PC-3 (cell line): Measurements from ENCODE around the gene CSRP1. TPM values are rescaled to one million over a fixed set of nuclear protein-coding genes. Genes with fewer than 3 reads are reported as not detected.

ENCODE experiments used
- ATAC-seq: fragments of 200-7000 bp; cut with Tn5 transposase; 2 replicates; pipeline ENCODE4 v1.9.1; 2020; ENCODE audit warnings: mild to moderate bottlenecking, moderate library complexity
- BruUV-seq: library from RNA; stranded (reverse); fragments of 400-500 nt; replicated peaks from 2 replicates; lab custom pipeline; 2021; lab: Mats Ljungman, UMichigan
- CTCF ChIA-PET: fragments of 300-600 bp; sonication (Branson Sonifier 250); formaldehyde crosslinking; loops from one replicate; lab custom pipeline; 2022; ENCODE audit warnings: antibody characterized with exemption; lab: Charles Lee
- POLR2A ChIA-PET: fragments of 300-600 bp; sonication (Branson Sonifier 250); formaldehyde crosslinking; loops from one replicate; lab custom pipeline; 2022; ENCODE audit warnings: antibody characterized with exemption; ENCODE audit not compliant: unreplicated experiment; lab: Charles Lee
- DNase-seq: peaks from one replicate; pipeline ENCODE4 v3.0.0-alpha.2; 2015
- H2AFZ ChIP-seq: fragments of 300-600 bp; sonication (generic); 2 replicates; pipeline ENCODE4 v1.6.0; 2016; ENCODE audit warnings: antibody characterized with exemption, low read length
- H3F3A ChIP-seq: fragments of 300-600 bp; sonication (generic); one replicate; pipeline ENCODE4 v1.6.0; 2017; ENCODE audit warnings: antibody characterized with exemption, low read length, control low read depth, mild to moderate bottlenecking; ENCODE audit not compliant: unreplicated experiment
- H3K27ac ChIP-seq: fragments of 300-600 bp; sonication (generic); 2 replicates; pipeline ENCODE4 v1.5.1; 2016; ENCODE audit warnings: mild to moderate bottlenecking, low read length
- H3K27me3 ChIP-seq: fragments of 300-600 bp; sonication (generic); 2 replicates; pipeline ENCODE4 v1.6.1; 2016; ENCODE audit warnings: low read length, mixed read lengths
- H3K36me3 ChIP-seq: fragments of 300-600 bp; sonication (generic); 2 replicates; pipeline ENCODE4 v1.6.1; 2016; ENCODE audit warnings: low read depth, mixed run types, low read length, mixed read lengths
- H3K4me1 ChIP-seq: fragments of 300-600 bp; sonication (generic); 2 replicates; pipeline ENCODE4 v1.5.1; 2016; ENCODE audit warnings: low read length; ENCODE audit not compliant: insufficient read depth
- H3K4me2 ChIP-seq: fragments of 300-600 bp; sonication (generic); 2 replicates; pipeline ENCODE4 v1.6.0; 2016; ENCODE audit warnings: low read length
- H3K4me3 ChIP-seq: fragments of 300-600 bp; sonication (generic); 2 replicates; pipeline ENCODE4 v1.5.1; 2016; ENCODE audit warnings: mild to moderate bottlenecking, low read length, mixed read lengths
- H3K79me2 ChIP-seq: fragments of 300-600 bp; sonication (generic); 2 replicates; pipeline ENCODE4 v1.6.1; 2017; ENCODE audit warnings: low read length, mixed read lengths
- H3K9ac ChIP-seq: fragments of 300-600 bp; sonication (generic); 2 replicates; pipeline ENCODE4 v1.6.0; 2016; ENCODE audit warnings: mild to moderate bottlenecking, low read length
- H3K9me2 ChIP-seq: fragments of 300-600 bp; sonication (generic); replicated peaks from 2 replicates; pipeline ENCODE4 v1.6.1; 2016; ENCODE audit warnings: mixed run types, low read length, mixed read lengths
- H3K9me3 ChIP-seq: fragments of 300-600 bp; sonication (generic); 2 replicates; pipeline ENCODE4 v1.6.1; 2016; ENCODE audit warnings: low read length, mixed read lengths
- H4K20me1 ChIP-seq: fragments of 300-600 bp; sonication (generic); 2 replicates; pipeline ENCODE4 v1.6.1; 2016; ENCODE audit warnings: low read length, mixed read lengths
- EZH2 ChIP-seq: fragments of 300-600 bp; sonication (generic); IDR thresholded peaks from one replicate; pipeline ENCODE4 v1.6.1; 2017; ENCODE audit warnings: antibody characterized with exemption, mild to moderate bottlenecking, low read length; ENCODE audit not compliant: unreplicated experiment
- EZH2phosphoT487 ChIP-seq: fragments of 300-600 bp; sonication (generic); IDR thresholded peaks from 2 replicates; pipeline ENCODE4 v1.6.1; 2018; ENCODE audit warnings: mild to moderate bottlenecking, antibody characterized with exemption, low read length, borderline replicate concordance
- intact Hi-C: fragments of 100-400 bp; cut with micrococcal nuclease; formaldehyde crosslinking; loops from 2 replicates; pipeline ENCODE4 v1.9.0; 2023
- total RNA-seq: library from RNA; depleted of rRNA; stranded (reverse); fragments of >200 nt; gene quantifications from 2 replicates; pipeline ENCODE4 v1.2.3, GENCODE V29; 2014
- TF ChIP-seq, protein P1 (sequence below): fragments of 300-600 bp; sonication (generic); conservative IDR thresholded peaks from 2 replicates; pipeline ENCODE4 v1.5.1; 2017; ENCODE audit warnings: antibody characterized with exemption, low read depth, mild to moderate bottlenecking, low read length

Gene CSRP1
- total RNA-seq, 1 experiment from 2014 or later, result 147 TPM

DNA sequence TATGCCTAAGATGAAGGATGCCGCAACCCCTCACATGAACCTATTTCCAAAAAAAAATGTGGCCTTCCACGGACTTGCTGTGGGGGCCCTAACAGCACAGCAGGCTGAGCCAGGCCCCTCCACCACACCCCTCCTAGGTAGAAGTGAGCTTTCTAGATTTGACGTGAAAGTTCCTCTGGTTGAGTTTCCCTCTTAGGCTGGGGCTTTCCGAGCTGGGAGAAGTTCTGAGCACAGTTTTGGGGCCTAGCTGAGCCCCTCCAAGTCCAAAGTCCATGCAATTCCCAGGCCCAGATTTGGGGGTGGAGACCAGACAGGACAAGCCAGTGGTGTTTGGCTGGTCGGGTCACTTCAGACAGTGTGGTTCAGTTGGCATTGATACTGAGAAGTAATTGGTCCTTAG, 24.2 kb downstream of the CSRP1 start:
- POLR2A ChIA-PET, result no interaction called here
- H4K20me1 ChIP-seq, result no peaks in the 10 kb centered on the region
- no peaks in the 10 kb centered on the region for H3F3A ChIP-seq
- H3K27ac ChIP-seq, result no peak overlapping the region
- no peak overlapping the region for H3K4me2 ChIP-seq
- CTCF ChIA-PET, result interaction anchor here (3.8 to 3.9 kb wide), 2 partner anchors 29 to 35 kb away, joined by 40 to 67 read pairs; no protein-coding TSS in a partner anchor
- H2AFZ ChIP-seq, result no peak overlapping the region
- no peaks in the 10 kb centered on the region for H3K9me2 ChIP-seq
- H3K4me3 ChIP-seq, result no peak overlapping the region
- no TSS peak for BruUV-seq
- no peaks in the 10 kb centered on the region for H3K9me3 ChIP-seq
- ATAC-seq, result no peak
- no peak overlapping the region for H3K9ac ChIP-seq
- no peaks in the 10 kb centered on the region for H3K79me2 ChIP-seq
- DNase-seq, result no peak
- H3K4me1 ChIP-seq, result peaks cover 16% of the 10 kb centered on the region; the same call in 1 of the 2 replicates
- H3K27me3 ChIP-seq, result no peaks in the 10 kb centered on the region
- intact Hi-C loops, result loop anchor here (1.0 to 5.0 kb wide), 2 partner anchors 31 to 230 kb away; no protein-coding TSS in a partner anchor
- TF ChIP-seq EZH2phosphoT487, result no peak
- TF ChIP-seq EZH2, result no peak
- TF ChIP-seq, protein P1, sequence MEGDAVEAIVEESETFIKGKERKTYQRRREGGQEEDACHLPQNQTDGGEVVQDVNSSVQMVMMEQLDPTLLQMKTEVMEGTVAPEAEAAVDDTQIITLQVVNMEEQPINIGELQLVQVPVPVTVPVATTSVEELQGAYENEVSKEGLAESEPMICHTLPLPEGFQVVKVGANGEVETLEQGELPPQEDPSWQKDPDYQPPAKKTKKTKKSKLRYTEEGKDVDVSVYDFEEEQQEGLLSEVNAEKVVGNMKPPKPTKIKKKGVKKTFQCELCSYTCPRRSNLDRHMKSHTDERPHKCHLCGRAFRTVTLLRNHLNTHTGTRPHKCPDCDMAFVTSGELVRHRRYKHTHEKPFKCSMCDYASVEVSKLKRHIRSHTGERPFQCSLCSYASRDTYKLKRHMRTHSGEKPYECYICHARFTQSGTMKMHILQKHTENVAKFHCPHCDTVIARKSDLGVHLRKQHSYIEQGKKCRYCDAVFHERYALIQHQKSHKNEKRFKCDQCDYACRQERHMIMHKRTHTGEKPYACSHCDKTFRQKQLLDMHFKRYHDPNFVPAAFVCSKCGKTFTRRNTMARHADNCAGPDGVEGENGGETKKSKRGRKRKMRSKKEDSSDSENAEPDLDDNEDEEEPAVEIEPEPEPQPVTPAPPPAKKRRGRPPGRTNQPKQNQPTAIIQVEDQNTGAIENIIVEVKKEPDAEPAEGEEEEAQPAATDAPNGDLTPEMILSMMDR, result no peak
- H3K36me3 ChIP-seq, result peaks cover 29% of the 10 kb centered on the region

DNA sequence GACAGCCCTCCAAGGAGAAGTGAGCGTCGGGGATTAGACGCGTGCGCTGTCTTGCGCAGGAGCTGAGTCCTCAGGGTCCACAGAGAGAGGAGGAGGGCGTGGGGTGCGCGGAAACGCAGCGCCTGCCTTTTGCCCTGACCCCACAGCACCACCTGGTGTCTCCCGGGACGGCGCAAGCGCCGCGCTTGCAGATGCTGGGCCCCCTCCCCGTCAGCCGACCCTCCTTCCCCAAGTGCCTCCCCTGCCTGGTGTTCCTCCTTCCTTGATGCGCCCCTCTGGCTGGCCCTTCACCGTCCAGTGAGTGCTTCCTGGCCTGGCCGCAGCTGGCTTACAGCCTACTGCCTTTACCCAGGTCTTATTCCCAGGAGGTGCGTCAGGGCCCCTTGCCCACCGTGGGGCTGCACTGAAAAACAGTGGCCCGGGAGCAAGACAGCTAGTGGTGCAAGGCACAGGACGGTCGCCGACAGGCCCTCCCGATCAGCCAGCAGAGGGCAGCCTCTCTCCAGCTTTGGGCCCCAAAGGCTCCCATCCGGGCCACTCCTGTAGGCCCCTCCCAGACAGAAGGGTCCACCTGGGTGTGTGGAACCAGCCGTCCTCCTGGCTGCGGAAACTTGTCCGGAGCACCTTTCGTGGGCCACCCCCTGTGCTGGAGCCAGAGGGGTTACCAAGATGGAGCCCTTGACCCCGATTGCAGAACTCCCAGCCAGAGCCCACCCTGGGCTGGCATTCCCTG, 25.0 kb downstream of the CSRP1 start:
- Histone ChIP-seq H3K79me2 (no peaks in the 10 kb centered on the region), H3K4me1 (peaks cover 17% of the 10 kb centered on the region), H3K9me2 (no peaks in the 10 kb centered on the region), H3K4me2 (peak overlapping the region; percentile 49), H3K4me3 (no peak overlapping the region), H2AFZ (no peak overlapping the region), H3K27ac (no peak overlapping the region), H3K27me3 (no peaks in the 10 kb centered on the region), H3K9ac (no peak overlapping the region), H3F3A (no peaks in the 10 kb centered on the region), H4K20me1 (no peaks in the 10 kb centered on the region), H3K36me3 (peaks cover 22% of the 10 kb centered on the region), H3K9me3 (no peaks in the 10 kb centered on the region)
- DNase-seq, result peak; percentile 76
- CTCF ChIA-PET, result interaction anchor here (0.5 to 3.9 kb wide), 9 partner anchors 9 to 76 kb away, joined by 3 to 67 read pairs (median 8); no protein-coding TSS in a partner anchor
- BruUV-seq, result no TSS peak
- POLR2A ChIA-PET, result no interaction called here
- intact Hi-C loops, result loop anchor here (1.0 to 5.0 kb wide), 2 partner anchors 31 to 230 kb away; no protein-coding TSS in a partner anchor
- TF ChIP-seq, protein P1, result peak; percentile 85
- TF ChIP-seq EZH2, result no peak
- peak; percentile 68 for ATAC-seq
